Neural progenitor cell (in vitro differentiated cells): Measurements from ENCODE around the gene ARHGEF37.

Experiments used
- EZH2 ChIP-seq: fragments of 200-600 bp; sonication (generic); IDR thresholded peaks from 2 replicates; pipeline ENCODE4 v1.6.1; 2017; ENCODE audit warnings: antibody characterized with exemption, mild to moderate bottlenecking, moderate library complexity
- EZH2phosphoT487 ChIP-seq: fragments of 200-600 bp; sonication (generic); IDR thresholded peaks from 2 replicates; pipeline ENCODE4 v1.6.1; 2017; ENCODE audit warnings: antibody characterized with exemption
- TF ChIP-seq, protein P1 (sequence below): fragments of 200-600 bp; sonication (generic); IDR thresholded peaks from 2 replicates; pipeline ENCODE4 v1.5.1; 2017; ENCODE audit warnings: antibody characterized with exemption, mild to moderate bottlenecking

DNA sequence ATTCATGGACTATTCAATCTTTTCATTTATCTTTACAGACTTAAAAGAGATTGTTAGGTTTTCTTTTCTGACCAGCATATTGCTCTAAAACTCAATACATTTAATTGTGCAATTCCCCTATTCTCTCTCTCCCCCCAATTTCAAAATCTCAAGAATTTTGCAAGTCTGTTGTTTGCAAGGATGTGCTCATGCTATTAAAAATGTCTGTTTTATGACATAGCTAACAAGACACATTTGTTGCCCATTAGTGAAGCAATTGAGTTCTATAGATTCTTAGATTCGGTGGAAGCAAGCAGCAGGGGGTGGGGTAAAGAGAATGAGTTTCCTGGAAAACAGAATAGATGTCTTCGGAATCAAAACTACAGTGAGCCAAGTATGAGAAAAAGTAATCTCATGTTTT lies 21.6 kb upstream of the ARHGEF37 start:
- TF ChIP-seq, protein P1, sequence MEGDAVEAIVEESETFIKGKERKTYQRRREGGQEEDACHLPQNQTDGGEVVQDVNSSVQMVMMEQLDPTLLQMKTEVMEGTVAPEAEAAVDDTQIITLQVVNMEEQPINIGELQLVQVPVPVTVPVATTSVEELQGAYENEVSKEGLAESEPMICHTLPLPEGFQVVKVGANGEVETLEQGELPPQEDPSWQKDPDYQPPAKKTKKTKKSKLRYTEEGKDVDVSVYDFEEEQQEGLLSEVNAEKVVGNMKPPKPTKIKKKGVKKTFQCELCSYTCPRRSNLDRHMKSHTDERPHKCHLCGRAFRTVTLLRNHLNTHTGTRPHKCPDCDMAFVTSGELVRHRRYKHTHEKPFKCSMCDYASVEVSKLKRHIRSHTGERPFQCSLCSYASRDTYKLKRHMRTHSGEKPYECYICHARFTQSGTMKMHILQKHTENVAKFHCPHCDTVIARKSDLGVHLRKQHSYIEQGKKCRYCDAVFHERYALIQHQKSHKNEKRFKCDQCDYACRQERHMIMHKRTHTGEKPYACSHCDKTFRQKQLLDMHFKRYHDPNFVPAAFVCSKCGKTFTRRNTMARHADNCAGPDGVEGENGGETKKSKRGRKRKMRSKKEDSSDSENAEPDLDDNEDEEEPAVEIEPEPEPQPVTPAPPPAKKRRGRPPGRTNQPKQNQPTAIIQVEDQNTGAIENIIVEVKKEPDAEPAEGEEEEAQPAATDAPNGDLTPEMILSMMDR: no peak
- TF ChIP-seq EZH2: no peak
- TF ChIP-seq EZH2phosphoT487: no peak
